ENCODE measurements around the gene PRPS2. TPM values are rescaled to one million over a fixed set of nuclear protein-coding genes. Genes with fewer than 3 reads are reported as not detected.

PRPS2 gene
- polyA plus RNA-seq, 1 donor (not counting 4 experiments of a cell fraction or from before 2014, with no cell fraction given), result 28.4 TPM

GRCh38 chrX:12825801-12826200 is 34.6 kb downstream of the PRPS2 start:
- Histone ChIP-seq H3K27ac (ENCODE audit: control insufficient read depth, insufficient read depth, low read length) (no peak overlapping the region), H3K4me1 (ENCODE audit: control insufficient read depth, extremely low read depth, insufficient read depth, low read length) (no peaks in the 10 kb centered on the region), H3K4me3 (ENCODE audit: control insufficient read depth in 2 of 3, extremely low read depth in 1 of 3, insufficient read depth in 2 of 3, low read depth in 1 of 3, low read length in 3 of 3) (no peak overlapping the region), H3K79me2 (ENCODE audit: control insufficient read depth, insufficient read depth, low read length) (no peaks in the 10 kb centered on the region), H3K9ac (ENCODE audit: control insufficient read depth, extremely low read depth, insufficient read depth, low read length) (no peak overlapping the region), H3K4me2 (ENCODE audit: control insufficient read depth, extremely low read depth, insufficient read depth, low read depth, low read length) (no peak overlapping the region), H3K36me3 (ENCODE audit: control insufficient read depth in 2 of 2, extremely low read depth in 1 of 2, insufficient read depth in 2 of 2, low read length in 2 of 2) (no peaks in the 10 kb centered on the region), H4K20me1 (ENCODE audit: control insufficient read depth, extremely low read depth, insufficient read depth, low read length) (no peaks in the 10 kb centered on the region), H2AFZ (ENCODE audit: control insufficient read depth, low read length) (no peak overlapping the region), H3K9me3 (ENCODE audit: control insufficient read depth, low read depth, low read length) (no peaks in the 10 kb centered on the region), H3K27me3 (ENCODE audit: control insufficient read depth, extremely low read depth, insufficient read depth, low read length) (no peaks in the 10 kb centered on the region), H3K9me1 (ENCODE audit: control insufficient read depth, extremely low read depth, insufficient read depth, low read length) (no peaks in the 10 kb centered on the region)
- FAIRE-seq (no peak), DNase-seq (ENCODE audit: low read depth, low spot score) (no peak)
- no peak for TF ChIP-seq CTCF (optimal IDR thresholded peaks at IDR 0.05 in 1 of 3, IDR thresholded peaks at IDR 0.05 in 1 of 3, conservative IDR thresholded peaks at IDR 0.05 in 1 of 3; ENCODE audit: extremely low read depth in 1 of 3, insufficient read depth in 2 of 3, low read length in 3 of 3)
- no peak for TF ChIP-seq EZH2 (IDR thresholded peaks at IDR 0.05; ENCODE audit: low read length)
- dilution Hi-C loops (cut with MboI; ENCODE audit: extremely low pct_ligation_motif_present, low sequenced_read_pairs), result no loop called here

- no peak for TF ChIP-seq EZH2 (IDR thresholded peaks at IDR 0.05; ENCODE audit: low read length)
- no peak for TF ChIP-seq CTCF (optimal IDR thresholded peaks at IDR 0.05 in 1 of 3, IDR thresholded peaks at IDR 0.05 in 1 of 3, conservative IDR thresholded peaks at IDR 0.05 in 1 of 3; ENCODE audit: extremely low read depth in 1 of 3, insufficient read depth in 2 of 3, low read length in 3 of 3)
- Histone ChIP-seq H4K20me1 (ENCODE audit: control insufficient read depth, extremely low read depth, insufficient read depth, low read length) (no peaks in the 10 kb centered on the region), H3K9me1 (ENCODE audit: control insufficient read depth, extremely low read depth, insufficient read depth, low read length) (no peaks in the 10 kb centered on the region), H3K9me3 (ENCODE audit: control insufficient read depth, low read depth, low read length) (no peaks in the 10 kb centered on the region), H3K36me3 (ENCODE audit: control insufficient read depth in 2 of 2, extremely low read depth in 1 of 2, insufficient read depth in 2 of 2, low read length in 2 of 2) (no peaks in the 10 kb centered on the region), H3K79me2 (ENCODE audit: control insufficient read depth, insufficient read depth, low read length) (no peaks in the 10 kb centered on the region), H3K27ac (ENCODE audit: control insufficient read depth, insufficient read depth, low read length) (no peak overlapping the region), H3K4me3 (ENCODE audit: control insufficient read depth in 2 of 3, extremely low read depth in 1 of 3, insufficient read depth in 2 of 3, low read depth in 1 of 3, low read length in 3 of 3) (no peak overlapping the region), H3K9ac (ENCODE audit: control insufficient read depth, extremely low read depth, insufficient read depth, low read length) (no peak overlapping the region), H2AFZ (ENCODE audit: control insufficient read depth, low read length) (no peak overlapping the region), H3K4me1 (ENCODE audit: control insufficient read depth, extremely low read depth, insufficient read depth, low read length) (no peaks in the 10 kb centered on the region), H3K27me3 (ENCODE audit: control insufficient read depth, extremely low read depth, insufficient read depth, low read length) (no peaks in the 10 kb centered on the region), H3K4me2 (ENCODE audit: control insufficient read depth, extremely low read depth, insufficient read depth, low read depth, low read length) (no peak overlapping the region)
- dilution Hi-C loops (cut with MboI; ENCODE audit: extremely low pct_ligation_motif_present, low sequenced_read_pairs), result no loop called here
- DNase-seq (ENCODE audit: low read depth, low spot score) (no peak), FAIRE-seq (no peak)
These were observed 52.0 kb downstream of the PRPS2 start for GRCh38 chrX:12843061-12843667.
